ENCODE measurements around the gene LHPP.

Gene LHPP

DNA sequence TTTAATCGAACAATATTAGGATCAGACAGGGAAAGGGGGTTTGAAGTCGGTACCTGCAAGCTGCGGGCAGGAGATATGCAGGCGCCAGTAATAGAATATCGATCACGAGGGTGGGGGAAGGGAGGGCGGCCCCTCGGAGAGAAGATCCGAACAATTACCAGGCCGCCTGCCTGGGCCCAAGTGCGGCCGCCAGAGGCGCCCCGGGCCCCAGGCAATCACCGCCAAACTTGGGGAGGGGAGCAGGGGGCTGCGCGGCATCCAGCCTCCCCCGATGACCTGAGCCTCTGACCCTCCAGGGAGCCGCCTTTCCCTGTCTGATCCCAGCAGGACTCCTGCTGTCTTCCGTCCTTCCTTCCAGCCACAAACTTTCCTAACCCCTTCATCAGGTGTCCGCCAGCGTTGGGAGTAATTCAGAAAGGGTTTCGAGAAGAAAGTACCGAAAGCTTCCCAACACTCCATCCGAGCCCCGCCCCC is 12.9 kb upstream of the LHPP start:
- DNase-seq, result no peak

DNA sequence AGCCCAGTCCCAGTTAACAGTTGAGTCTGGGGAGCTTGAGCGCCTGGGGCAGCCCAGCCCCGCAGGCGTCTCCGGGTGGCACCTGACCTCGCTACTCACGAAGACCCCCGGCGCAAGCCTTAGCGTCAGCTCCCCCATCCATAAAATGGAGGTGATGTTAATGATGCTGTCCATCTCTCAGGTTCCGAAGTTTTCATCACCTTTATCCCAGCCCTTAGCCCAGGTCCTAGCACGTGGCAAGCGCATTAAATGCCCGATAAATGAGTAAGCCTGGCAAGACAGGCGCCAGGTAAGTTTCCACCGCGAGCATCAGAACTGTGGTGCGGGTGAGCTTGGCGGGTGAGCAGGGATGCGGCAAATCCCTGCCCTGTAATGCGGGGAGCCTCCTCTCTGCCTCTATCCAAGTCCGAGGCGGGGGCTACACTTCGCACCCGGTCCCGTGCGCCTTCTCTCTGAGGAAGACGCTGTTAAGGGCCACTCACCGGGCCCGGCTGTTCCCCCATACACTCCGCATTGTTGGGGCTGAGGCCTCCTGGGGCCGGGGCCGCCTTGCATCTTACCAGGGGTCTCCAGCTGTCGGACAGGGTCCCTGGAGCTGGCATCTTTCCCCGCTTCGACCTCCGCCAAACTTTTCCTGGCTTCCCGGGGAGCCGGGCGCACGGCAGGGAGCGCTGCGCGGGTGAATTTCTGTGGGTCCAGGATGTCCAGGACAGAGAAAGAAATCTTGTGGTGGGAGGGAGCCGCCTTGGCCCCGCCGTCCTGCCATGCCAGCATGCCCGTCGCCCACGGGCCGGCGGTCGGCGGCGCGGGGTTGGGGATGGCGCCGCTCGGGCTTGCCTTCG is 12.2 kb upstream of the LHPP start:
- no peak for DNase-seq

DNA sequence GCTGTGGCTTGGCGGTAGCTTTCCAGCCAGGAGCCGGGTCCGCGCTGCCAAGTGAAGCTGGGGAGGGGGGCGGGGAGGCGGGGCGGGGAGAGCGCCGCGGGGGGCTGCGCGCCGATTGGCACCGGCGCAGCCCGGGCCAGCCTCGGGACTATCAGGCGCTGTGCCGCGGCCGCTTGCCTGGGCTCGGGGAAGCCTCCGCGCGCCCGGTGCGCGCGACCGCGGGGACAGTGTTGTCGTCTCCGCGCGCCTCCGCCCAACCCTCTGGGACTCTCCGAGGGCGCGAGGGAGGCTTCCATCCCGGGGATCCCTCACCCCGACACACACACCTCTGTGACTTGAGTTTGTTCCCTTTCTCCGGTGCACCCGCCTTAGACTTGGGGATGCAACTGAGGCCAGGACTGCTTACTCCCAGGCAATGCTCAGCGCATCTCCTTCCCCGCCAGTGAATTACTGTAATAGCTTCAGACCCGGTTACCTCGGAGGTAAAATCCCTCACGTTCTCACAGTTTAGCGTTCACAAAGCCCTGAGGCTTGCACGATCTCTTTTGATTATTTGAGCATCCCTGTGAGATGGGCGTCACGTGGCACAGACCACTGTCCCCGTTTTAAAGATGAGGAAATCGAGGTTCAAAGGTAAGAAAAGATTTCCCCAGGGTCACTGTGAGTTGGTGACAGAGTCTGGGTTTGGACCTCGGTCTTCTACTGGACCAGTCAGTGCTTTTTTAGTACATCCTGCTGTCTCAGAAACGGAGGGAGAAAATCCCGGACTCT is 11.4 kb upstream of the LHPP start, which contains the start of gene NKX1-2:
Gene NKX1-2 (minus strand): TSS at position 24 of the 771 bp plus-strand sequence. CDS start 92 bp downstream, outside the sequence.
- no peak for DNase-seq

DNA sequence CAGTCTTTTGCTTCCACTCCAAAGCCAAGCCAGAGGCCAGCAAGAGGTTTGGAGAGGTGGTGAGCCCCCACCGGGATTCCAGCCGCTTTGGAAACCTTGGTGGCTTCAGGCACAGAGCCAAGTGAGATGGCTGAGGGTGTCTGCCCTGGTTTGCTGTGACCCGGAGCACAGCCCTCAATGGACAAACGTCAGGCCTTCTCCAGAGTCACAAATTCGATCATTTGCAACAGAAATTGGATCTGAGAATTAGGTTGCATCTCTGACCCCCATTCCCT is 10.9 kb upstream of the LHPP start:
- DNase-seq, result no peak

DNA sequence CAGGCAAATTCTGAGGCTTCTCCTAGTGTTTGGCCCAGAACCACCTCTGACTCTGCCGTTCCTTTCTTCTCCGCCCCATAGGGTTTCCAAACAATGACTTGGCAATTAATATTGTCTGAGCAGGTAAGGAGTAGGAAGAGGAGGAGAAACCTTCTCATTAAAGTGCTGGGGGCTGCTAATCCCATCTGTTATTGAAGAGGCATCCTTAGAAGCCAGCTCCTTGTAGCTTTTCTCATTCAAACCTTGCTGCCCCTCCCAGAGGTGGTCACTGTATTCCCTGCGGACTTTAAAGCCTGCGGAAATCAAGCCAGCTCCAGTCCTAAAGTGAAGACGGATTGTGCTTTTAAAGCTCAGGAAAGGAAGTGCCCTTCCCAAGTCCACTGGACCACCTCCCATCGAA is 10.3 kb upstream of the LHPP start:
- DNase-seq, result no peak

DNA sequence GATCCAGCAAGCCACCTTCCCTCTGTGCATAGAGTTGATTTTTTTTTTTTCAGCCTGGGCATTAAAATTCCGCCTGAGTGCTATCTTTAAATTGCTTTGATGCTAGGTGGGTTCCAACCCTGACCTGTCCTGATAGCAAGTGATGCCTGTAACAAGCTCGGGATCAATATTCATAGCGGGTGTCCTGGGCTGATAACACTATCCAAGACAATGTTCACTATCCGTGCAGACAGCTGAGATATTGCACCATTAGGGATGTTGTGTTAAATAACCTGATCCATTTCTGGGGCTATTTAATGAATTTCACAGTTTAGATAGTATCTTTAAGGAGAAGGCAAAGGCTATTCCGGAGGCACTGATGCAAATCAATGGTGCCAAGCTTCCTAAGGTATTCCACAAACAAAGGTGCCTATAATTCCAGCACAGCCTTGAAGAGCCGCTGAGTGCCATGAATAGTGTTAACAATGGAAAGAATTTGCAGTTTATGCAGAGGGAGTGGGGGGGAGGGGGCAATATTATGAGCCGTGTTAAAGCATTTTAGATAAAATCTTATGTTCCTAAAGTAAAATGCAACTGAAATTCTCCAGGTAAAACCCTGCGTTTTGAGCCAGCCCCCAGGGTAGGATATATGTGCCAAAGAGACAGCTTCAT is 7.5 kb upstream of the LHPP start:
- no peak for DNase-seq

DNA sequence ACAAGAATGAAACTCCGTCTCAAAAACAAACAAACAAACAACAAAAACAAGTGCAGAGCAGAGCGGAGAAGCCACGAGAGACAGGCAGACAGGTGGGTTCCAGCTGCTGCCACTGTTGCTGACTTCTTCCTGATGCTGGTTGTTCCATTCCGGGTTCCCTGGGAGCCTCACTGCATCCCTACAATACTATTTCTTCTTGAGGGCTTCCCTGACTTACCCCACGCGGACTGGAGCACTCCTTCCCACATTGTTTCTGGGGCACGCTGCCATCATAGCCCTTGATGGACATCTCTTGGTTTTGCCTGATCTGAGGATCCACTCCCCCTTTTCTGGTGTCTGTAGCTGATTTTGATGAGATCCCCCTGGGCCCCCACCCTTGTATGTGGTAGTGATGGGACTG is 6.2 kb upstream of the LHPP start:
- no peak for DNase-seq

DNA sequence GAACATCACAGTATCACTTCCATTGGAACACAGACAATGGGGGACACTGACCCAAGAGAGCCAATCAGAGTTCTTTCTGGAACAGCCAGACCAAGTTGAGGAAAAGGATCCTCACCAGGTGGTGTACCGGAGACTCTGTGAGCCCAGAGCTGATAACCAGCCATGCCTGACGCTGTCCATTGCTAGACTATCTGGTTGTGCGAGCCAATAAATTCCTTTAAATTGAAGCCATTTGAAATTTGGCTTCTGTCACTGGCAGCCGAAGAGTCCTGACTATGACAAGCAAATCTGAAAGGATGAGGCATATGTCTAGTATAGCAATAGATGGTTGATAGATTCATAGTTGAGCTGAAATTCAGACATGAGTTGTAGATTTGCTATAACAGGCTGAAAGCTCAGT is 3.1 kb upstream of the LHPP start:
- DNase-seq, result no peak

DNA sequence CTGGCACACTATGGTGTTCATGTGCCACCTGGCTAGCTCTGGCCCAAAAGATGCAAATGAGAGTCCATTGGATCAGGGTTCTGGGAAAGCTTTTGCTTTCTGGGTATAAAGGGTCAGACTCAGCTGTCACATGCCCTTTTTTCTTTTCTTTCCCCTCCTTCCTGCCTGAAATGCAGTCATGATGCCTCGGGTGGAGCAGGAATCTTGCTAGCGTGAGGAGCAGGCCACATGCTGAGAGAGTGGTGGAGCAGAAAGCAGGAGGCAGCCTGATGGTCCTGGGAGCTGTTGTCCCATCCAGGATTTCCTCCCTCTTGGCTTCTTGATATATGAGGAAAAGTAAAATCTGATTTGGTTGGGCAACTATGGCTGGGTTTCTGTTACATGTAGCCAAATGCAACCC is 2.7 kb upstream of the LHPP start:
- no peak for DNase-seq

DNA sequence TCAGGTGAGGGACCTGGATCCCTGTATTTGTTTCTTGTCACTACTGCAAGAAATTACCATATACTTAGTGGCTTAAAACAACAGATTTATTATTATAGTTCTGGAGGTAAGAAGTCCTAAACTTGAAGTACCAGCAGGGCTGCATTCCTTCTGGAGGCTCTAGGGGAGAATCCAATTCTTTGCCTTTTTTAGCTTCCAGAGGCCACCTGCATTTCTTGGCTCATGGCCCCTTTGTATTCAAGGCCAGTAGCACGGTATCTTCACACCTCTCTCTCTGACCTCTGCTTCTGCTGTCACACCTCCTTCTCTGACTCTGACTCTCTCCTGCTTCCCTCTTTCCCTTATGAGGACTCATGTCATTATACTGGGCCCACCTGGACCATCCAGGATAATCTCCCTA is 2.2 kb upstream of the LHPP start:
- no peak for DNase-seq

DNA sequence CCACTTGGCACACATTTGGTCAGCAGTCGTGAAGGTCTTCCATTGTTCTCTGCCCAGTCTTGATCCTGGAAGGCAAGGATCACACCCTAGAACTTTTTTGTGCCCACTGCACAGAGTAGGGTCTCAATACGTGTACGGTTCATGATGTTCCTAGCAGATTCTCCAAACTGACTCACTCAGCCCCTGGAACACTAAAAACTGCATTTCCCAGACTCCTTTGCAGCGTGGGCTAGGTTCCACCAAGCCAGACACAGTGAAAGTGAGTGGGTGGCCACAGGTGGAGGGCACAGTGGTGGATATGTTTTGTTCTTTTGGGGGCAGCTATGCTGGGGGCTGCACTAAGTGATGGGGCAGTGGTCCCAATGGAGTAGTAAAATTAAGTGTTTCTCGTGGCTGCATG is 1.5 kb upstream of the LHPP start:
- DNase-seq, result no peak

DNA sequence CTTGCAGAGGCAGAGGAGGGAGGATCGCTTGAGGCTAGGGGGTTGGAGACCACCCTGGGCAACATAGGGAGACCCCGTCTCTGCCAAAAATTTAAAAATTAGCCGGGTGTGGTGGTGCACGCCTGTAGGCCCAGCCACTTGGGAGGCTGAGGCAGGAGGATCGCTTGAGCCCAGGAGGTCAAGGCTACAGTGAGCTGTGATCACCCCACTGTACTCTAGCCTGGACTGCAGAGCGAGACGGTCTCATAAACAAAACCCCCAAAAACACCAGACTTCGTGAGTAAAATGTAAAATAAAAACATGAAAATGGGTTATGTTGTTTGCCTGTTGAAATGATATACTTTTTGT is 699 bp downstream of the LHPP start:
- no peak for DNase-seq

DNA sequence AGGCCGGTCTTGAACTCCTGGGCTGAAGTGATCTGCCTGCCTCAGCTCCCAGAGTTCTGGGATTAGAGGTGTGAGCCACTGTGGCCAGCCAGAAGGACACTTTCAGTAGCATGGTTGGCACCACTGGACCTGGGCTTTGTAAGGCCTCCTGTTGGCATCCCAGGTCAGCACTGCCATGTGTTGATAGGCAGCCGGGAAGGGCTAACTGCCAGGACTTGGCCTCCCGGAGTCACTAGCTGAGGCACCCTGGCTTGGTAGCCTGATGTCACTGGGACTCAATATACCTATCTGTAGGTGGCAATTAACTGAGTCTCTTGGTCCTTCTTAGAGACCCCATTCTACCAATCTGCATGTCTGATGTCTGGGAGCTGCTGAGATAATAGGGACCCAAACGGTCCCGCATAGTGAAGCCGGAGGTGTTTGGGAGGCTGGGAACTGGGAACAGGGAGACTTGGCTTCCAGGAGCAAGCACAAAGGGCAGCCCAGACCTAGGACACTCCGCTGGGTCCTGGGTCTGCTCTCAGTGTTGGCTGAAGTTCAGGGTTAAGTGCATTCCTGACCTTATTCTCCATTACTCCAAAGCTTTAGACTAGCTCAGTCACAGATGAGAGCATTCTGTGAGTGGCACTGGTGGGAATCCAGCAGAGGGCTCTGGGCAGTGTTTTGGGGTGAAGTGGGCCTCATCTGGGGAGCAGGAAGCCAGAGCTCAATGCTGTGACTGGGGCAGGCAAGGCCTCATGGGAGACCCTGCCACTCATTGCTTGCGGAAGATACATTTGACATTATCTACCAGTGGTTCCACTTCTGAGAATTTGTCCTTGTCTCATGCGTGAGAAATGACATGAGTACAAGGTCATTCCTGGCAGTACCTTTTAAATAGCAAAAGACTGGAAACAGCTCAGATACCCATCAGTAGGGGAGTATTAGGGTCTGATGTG is 2.7 kb downstream of the LHPP start:
- DNase-seq, result no peak

DNA sequence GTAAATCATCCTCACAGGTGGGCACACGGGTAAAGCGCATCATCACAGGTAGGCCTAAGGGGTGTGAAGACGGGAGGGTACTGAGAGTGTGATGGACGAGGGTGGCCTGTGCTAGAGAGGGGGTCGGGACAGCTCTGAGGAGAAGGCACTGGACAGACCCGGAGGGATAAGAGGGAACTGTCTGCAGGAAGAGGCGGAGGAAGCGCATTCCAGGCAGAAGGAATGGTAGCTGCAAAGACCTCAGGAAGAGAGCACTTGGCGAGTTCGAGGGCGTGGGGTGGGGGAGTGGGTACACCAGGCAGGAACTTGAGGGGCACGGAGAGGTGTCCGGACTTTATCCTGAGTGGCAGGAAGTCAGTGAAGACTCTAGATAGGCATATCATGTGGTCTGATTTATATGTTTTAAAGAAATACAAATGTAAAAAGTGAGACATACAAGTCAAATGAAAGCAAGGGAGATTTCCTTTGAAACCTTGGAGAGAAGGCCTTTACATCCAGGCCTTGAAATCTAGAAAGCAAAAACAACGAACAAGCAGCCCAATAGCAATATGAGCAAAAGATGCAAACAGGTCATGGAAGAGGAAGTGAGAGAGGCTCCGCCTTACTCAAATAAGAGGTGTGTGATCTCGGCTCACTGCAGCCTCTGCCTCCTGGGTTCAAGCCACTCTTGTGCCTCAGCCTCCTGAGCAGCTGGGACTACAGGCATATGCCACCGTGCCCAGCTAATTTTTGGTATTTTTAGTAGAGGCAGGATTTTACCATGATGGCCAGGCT is 3.6 kb downstream of the LHPP start:
- DNase-seq, result no peak

DNA sequence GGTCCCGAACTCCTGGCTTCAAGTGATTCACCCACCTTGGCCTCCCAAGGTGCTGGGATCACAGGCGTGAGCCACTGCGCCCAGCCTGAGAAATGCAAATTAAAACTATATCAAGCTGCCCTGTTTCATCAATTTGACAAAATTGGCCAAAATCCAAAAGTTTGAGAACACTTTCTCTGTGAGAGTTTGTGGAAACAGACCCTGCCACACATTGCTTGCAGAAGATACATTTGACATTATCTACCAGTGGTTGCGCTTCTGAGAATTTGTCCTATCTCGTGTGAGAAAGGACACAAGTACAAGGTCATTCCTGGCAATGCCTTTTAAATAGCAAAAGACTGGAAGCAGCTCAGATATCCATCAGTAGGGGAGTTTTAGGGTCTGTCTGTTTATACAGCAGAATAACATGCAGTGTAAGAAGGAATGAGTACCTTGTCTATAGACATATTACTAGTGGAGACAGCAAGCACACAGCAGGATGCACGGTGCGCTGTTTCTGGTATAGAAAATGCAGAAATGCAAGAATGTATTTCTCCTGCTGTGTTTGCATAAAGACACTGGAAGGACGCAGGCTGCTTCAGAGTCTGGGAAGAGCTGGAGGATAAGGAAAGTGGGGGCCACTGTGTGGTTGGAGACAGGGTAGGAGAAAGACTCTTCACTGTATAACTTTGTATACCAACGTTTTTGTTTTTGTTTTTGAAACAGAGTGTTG is 4.3 kb downstream of the LHPP start:
- no peak for DNase-seq

DNA sequence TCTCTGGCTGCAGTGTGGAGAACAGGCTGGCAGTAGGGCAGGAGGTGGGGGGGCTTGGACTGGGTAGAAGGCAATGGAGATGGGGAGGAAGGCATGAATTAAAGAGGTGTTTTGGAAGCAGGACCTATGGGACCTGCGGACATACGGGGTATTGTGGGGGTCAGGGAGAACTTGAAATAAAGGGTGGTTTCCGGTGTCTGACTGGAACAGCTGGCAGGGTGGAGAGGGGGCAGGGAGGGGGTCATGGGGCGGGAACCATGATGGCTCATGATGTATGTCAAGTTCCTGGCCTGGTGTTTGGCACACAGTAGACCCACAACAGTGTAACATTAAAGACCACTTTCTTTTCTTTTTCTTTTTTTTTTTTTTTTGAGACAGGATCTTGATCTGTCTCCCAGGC is 5.5 kb downstream of the LHPP start:
- DNase-seq, result no peak

DNA sequence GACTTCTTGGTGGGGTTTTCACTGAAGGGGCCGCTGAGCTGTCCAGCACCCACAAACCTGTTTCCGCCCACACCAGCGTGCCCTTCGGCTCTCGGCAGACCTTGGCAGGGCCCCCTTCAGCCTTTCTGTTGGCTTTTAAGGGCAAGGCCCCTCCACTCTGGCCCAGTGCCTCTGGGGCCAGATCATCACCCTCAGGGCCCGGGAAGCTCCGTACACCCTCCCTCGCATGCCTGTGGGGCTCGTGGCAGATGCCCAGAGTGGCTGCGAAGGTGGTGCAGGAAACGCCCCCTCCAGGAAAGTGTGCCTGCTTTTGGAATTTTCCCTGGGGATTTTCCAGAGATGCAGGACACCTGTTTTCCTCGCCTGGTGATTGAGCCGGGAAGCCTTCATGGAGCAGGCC is 7.0 kb downstream of the LHPP start:
- no peak for DNase-seq

DNA sequence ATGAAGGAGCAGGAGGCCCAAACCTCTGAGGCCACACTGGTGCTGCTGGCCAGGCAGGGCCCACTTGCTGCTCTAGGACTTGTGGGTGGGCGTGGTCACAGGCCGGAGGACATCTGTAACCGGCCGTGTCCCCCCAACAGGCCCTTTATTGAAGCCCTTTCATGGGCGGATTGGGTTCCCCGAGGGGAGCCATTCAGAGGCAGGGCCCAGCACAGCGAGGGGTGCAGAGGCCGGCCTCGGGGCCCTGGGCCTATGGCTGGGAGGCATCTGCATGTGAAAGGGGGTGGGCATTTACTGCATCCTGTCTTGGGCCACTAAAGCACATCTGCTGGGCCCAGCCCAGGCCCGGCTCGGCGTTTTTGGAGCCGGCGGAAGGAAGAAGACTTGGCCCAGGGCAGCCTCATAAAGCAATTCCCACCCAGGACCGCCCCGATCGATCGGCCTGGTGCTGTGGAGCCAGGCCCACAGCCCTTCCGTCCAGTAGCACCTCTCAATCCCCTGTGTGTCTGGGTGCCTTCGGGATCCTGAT is 8.4 kb downstream of the LHPP start:
- no peak for DNase-seq

DNA sequence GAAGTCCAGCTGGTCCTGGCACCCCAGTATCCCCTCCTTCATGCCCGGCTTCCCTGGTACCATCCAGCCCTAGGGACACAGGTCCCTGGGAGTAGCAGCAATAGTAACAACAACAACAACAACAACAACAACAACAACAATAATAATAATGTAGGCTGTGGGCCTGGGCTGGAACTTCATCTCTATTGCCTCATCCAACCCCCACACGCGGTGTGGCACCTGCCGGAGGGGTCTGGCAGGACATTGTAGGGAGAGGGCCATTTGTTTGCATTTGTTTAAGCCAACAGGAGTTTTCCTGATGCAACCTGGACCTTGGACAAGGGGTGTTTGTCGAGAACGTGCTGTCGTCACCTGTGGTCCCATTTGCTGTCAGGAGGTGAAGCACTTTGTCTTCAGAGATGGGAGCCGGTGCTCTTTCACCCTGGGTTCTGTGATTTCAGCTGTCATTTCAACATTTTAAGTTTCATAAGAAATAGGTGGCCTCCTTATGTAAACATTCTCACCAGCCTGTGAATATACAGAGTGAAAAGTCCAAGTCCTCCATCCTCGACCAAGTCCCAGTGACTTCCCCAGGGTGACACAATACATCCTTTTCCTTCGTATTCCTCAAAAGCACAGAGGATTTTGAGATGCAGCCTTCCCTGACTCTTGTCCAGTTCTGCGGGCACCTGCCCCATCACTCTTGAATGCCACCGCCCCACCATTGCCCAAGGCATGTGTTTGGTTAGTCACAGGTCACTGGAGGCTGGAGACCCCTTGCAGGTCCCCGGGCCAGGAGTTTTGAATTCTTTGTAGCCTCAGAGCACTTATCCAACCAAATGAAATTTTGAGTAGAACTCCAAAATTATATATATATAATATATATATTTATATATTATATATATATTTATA is 9.2 kb downstream of the LHPP start:
- no peak for DNase-seq

DNA sequence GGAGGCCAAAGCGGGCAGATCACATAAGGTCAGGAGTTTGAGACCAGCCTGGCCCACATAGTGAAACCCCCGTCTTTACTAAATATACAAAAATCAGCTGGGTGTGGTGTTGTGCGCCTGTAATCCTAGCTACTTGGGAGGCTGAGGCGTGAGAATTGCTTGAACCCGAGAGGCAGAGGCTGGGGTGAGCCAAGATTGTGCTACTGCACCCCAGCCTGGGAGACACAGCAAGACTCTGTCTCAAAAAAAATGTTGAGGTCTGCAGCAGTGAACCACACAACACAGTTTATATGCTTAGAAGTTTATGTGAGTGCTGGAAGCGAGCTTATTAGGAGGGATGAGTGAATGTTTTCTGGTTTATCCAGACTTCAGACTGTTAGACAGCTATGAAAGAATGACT is 10.4 kb downstream of the LHPP start:
- no peak for DNase-seq

All from NCI-H1417 treated with DMSO at 0.1 percent for 48 hours (cell line).